Cortex of kidney (tissue), 1 donor: Measurements from ENCODE around the gene THRA.
A peak's percentile ranks its signal among the peaks of the same experiment; 100 is the strongest.

Source experiments
- DNase-seq: peaks from one replicate; lab custom pipeline; 2025; lab: John Stamatoyannopoulos, UW

Gene THRA

DNA sequence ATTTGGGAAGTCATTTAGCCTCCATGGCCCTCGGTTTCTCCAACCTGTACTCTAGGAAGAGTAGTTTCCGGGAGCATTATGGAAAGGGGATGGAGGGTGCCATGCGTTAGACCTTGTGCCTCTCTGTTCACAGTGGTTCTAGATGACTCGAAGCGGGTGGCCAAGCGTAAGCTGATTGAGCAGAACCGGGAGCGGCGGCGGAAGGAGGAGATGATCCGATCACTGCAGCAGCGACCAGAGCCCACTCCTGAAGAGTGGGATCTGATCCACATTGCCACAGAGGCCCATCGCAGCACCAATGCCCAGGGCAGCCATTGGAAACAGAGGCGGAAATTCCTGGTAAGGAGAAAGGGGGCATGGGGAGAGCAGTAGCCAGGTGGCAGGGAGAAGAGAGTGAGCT, 21.7 kb downstream of the THRA start:
- no peak for DNase-seq

DNA sequence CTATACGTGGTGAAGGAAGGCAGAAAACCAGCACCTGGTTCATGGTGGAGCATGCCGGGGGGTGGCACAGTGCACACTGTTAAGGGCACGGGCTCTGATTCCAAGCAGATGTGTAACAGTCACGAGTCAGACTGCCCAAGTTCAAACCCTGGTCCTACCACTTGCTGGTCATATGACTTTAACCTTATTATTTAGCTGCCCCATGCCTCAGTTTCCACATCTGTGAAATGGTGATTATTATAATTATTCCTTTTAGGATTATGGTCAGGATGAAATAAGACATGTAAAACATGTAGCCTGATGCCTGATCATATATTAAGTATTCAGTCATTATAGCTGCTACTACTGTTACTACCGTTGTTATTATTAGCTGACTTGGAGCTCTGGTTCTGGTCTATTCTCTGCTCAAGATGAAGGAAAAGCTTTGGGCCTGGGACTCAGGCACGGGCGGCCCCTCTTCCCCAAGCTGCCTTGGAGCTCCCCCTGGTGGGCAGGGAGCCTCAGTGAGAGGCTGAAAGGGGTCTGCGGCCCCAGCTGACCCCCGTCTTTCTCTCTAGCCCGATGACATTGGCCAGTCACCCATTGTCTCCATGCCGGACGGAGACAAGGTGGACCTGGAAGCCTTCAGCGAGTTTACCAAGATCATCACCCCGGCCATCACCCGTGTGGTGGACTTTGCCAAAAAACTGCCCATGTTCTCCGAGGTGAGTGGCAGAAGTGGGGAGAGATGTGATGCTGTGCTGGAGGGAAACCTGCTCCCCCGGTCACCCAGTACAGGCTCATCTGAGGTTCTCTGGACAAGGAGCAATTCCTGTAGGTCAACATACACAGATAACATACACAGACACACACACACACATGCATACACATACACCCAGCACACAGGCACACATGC, 23.6 kb downstream of the THRA start:
- DNase-seq, result no peak

- no peak for DNase-seq
Observed at GRCh38 chr17:40087049-40087794, 24.5 kb downstream of the THRA start.

DNA sequence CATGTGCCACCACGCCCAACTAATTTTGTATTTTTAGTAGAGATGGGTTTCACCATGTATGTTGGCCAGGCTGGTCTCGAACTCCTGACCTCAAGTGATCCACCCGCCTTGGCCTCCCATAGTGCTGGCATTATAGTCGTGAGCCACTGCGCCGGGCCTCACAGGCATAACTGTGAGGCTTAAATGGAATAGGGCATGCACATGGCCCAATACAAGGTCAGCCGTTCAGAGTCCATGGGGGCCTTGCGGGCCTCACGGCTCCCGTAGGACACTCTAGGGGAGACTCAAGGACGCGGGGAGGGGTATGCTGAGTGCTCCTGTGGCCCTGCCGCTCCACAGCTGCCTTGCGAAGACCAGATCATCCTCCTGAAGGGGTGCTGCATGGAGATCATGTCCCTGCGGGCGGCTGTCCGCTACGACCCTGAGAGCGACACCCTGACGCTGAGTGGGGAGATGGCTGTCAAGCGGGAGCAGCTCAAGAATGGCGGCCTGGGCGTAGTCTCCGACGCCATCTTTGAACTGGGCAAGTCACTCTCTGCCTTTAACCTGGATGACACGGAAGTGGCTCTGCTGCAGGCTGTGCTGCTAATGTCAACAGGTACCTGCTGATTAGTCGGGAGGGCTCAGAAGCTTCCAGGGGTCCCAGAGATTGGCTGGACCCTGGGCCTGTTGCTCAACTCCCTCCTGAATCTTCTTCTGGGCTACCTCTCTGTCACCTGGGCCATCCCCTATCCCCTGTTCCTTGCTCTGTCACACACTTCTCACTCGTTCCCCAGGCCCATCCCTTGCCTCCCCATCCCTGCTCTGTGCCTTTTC, 25.3 kb downstream of the THRA start:
- no peak for DNase-seq

DNA sequence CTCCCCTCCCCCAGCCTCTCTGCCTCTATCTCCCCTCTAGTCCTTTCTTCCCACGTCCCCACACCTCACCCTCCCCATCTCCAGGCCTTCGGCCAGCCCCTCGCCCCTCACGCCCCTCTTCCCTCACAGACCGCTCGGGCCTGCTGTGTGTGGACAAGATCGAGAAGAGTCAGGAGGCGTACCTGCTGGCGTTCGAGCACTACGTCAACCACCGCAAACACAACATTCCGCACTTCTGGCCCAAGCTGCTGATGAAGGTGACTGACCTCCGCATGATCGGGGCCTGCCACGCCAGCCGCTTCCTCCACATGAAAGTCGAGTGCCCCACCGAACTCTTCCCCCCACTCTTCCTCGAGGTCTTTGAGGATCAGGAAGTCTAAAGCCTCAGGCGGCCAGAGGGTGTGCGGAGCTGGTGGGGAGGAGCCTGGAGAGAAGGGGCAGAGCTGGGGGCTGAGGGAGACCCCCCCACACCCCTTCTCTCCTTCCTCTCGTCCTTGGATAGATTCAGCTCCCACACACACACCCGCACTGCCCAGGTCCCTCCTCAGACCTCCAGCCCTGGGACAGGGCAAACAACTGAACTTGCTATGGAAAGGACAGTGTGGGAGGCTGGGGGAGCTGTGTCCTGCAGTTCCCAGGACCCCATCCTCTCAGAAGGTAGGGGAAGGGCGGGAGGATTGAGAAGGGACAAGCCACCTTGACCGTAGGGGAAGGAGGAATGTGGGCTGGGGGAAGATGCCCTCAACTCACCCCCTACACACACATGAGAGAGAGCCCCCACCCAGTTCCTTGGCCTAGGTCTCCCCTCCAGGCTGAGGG, 26.5 kb downstream of the THRA start:
- no peak for DNase-seq

GRCh38 chr17:40090237-40091119, 27.7 kb downstream of the THRA start:
- no peak for DNase-seq

DNA sequence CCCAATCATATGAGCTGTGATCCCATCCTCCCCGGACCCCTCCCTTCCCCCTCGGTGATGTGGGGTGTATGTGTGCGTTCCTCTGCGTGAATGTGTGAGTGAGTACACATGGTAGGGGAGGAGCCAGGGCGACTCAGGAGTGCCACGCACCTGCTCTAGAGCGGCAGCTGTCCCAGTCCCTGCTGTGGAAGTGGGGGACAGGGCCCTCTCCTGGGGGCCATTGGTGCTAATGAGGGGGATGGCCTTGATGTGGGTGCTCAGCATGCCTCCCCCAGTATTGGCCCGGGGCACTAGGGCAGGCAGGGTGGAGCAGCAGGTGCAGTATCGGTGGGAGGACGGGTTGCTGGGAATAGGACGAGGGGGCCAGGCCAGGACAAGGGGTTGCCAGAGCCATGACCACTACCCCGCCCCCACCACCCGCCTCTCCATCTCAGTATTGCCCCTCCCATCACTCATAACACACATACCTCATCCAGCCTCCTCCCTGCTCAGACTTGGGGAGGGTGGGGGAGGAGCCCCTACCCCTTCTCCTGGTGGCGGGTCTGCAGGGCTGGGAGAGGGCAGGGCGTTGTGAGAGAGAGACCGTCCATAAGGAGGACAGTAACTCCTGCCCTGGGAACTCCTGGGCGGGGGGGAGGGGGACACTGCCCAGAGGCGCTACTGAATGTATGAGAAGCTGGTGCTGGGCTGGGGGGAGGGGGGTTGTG, 29.1 kb downstream of the THRA start:
- no peak for DNase-seq

GRCh38 chr17:40092581-40092980, 29.8 kb downstream of the THRA start:
- DNase-seq, result no peak

- DNase-seq, result no peak
Observed at GRCh38 chr17:40093005-40093579, 30.3 kb downstream of the THRA start.

DNA sequence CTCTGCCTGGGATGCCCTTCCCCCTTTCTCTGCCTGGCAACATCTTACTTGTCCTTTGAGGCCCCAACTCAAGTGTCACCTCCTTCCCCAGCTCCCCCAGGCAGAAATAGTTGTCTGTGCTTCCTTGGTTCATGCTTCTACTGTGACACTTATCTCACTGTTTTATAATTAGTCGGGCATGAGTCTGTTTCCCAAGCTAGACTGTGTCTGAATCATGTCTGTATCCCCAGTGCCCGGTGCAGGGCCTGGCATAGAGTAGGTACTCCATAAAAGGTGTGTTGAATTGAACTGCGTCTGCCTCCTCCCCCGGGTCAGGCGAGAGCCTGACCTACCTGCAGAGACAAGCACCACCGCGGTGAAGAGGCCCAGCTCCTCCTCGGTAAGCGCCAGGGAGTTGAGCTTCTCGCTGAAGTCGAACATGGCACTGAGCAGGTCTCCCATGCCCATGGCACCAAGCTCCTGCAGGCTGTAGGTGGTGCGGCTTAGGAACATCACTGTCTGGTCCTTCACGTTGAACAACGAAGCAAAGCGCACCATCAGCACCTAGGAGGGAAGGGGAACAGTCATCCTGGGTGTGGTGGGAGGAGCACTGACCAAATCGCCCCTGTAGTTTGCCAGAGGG, 30.9 kb downstream of the THRA start:
- DNase-seq, result no peak

- DNase-seq, result no peak
Observed at GRCh38 chr17:40094874-40095273, 32.1 kb downstream of the THRA start.

DNA sequence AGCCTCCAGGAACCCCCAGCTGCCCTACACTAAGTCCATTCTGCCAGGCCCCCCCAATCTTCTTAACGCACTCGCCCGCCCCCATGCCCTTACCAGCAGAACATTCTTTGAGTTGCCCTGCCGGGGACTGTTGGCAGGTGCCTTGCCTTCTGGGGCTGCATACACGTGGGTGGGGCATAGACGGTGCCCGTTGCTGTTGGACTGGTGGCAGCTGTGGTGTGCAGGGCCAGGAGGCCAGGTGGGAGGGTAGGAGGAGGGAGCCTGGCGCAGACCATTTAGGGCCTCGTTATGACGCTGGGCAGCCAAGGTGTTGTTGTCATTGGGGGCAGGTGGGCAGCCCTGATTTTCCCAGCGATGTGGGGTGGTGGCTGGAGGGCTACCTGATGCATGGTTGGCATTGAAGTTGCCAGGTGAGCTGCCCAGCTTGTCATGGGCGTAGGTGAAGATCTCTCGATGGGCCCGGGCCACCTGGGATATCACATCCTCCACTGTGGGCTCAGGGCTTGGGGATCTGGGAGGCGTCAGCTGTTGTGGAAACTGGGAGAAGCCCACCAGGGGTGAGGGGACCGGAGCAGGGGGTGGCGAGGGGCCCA, 32.7 kb downstream of the THRA start:
- no peak for DNase-seq

GRCh38 chr17:40095944-40096791, 33.4 kb downstream of the THRA start:
- no peak for DNase-seq

DNA sequence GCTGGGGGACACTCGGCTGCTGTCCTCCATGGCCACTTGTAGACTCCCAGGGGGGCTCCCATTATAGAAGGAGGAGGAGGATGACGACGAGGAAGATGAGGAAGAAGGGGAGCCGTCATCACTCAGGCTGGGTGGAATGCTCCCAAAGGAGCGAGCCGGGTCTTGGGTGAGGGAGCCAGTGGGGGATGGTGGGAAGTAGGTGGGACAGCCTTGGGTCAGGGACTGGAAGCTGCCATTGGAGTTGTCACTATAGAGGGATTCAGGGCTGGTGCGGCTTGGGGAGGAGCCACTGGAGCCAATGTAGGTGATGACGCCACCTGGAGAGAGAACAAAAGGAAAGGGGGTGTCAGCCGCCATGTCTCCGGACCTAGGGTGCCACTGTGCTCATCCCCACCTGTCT, 34.3 kb downstream of the THRA start:
- no peak for DNase-seq

DNA sequence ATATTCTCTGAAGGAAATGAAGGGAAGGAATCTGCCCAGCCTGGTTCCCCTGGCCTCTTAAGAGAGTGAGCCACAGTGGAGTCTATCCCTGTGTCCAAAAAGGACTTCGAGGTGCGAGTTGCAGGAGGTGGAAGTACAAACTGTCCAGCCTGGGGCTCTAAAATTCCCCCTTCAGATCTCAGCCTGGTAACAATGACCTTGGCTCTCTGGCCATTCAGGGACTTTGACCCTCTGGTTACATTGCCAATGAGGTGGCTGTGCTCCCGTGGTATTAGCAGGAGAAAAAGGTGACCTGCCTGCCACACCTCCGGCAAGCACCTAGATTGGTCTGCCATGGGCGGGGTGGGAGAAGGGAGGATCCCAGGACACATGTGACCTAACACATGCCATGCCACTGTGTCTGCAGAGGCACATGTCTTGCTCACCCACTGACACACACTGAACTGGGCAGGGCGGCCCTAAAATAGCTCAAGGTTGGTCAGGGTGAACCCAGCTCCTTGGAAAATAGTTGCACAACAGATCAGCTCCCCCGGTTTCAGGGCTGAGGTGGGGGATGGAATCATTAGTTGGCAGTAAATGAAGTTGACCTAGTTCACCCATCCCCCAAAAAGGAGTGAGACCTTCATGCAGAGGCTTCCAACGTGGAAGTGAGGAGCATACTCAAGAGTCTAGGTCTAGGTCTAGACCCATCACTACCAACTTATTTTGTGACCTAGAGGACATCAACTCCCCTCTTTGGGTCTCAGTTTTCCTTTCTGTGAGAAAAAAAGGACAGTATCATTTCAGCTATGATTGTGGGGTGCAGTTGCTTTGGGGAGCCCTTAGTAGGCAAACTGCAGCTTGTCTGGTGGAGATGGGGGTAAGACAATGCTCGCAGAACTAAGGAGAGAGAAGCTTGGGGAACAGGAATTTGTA, 35.4 kb downstream of the THRA start:
- DNase-seq, result peak; percentile 33

DNA sequence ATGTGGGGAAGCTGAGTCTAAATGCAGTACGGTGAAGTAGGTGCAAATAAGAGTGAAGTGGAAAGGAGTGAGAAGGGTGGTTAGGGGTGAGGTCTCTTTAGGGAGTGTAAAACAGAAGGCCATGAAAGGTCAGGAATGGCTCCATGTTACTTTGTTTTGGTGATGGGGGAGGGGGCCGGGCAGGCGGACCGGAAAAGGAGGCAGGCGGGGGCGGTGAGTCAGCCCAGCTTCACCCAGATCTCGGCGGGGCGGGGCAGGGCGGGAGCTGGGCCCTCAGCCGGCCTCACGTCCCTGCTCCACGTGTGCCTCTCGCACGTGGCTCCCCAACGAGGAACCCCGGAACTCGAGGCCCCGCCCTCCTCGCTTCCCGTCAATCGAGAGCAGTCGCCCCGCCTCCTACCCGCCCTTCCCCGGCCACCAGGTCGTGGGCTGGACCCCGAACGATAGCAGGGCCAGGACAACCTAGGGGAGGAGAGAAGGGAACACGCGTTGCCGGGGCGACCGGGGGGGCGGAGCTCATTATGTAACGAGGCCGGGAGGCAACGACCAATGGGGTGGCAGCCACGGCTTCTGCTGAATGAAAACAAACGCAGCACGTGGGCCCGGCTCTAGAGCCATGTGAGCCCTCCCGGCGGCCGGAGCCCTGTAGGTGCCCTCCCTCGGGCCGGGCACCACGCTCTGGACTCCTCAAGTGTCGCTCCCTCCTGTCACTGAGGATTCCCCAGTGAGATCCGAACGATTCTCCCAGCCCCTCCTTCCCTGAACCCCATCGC, 36.3 kb downstream of the THRA start:
- DNase-seq, result peak; percentile 92
